ENCODE results near the gene PPP2R2B.

- TF ChIP-seq POLR2A (IDR thresholded peaks at IDR 0.05) = no peak
- no peak for TF ChIP-seq CTCF (IDR thresholded peaks at IDR 0.05)
Observed at GRCh38 chr5:146595088-146595487, 283.5 kb downstream of the PPP2R2B start.

All from testis (tissue), 2 donors.